Omental fat pad (tissue), 4 donors: Measurements from ENCODE around the gene NOX5. TPM values are rescaled to one million over a fixed set of nuclear protein-coding genes. Genes with fewer than 3 reads are reported as not detected.

ENCODE experiments used
- ATAC-seq: fragments of 150-250 bp; one replicate; pipeline ENCODE4 v1.9.1; 2016; ENCODE audit warnings: mild to moderate bottlenecking, moderate library complexity; ENCODE audit not compliant: low FRiP score
- DNase-seq: peaks from one replicate; pipeline ENCODE4 v3.0.0-alpha.2; 2019; ENCODE audit warnings: low spot score
- CTCF ChIP-seq, 3 donors: fragments of 450-650 bp; IDR thresholded peaks; one replicate each; pipeline ENCODE4 v1.5.1; 2016 to 2017; ENCODE audit warnings: antibody characterized with exemption in 3 of 3, mild to moderate bottlenecking in 3 of 3, moderate library complexity in 2 of 3
- total RNA-seq, 4 donors: library from RNA; depleted of rRNA; stranded (reverse); fragments of >200 nt; gene quantifications; one replicate each; pipeline ENCODE4 v1.1.0, GENCODE V29; 2016

The NOX5 gene
- total RNA-seq, 4 donors from 2014 or later, result 0.28 to 0.56 (median 0.42) TPM

GRCh38 chr15:69069996-69070395, 55.5 kb downstream of the NOX5 start:
- no peak for ATAC-seq
- no peak for TF ChIP-seq CTCF (IDR thresholded peaks at IDR 0.05)
- no peak for DNase-seq

- no peak for DNase-seq
- ATAC-seq, result no peak
- TF ChIP-seq CTCF (IDR thresholded peaks at IDR 0.05), result no peak
Measured at GRCh38 chr15:69070396-69070795, 55.9 kb downstream of the NOX5 start.

- ATAC-seq (no peak), DNase-seq (no peak)
- no peak for TF ChIP-seq CTCF (IDR thresholded peaks at IDR 0.05)
Measured at GRCh38 chr15:69071260-69071659, 56.8 kb downstream of the NOX5 start.

GRCh38 chr15:69072906-69073305, 58.4 kb downstream of the NOX5 start:
- ATAC-seq (no peak), DNase-seq (no peak)
- no peak for TF ChIP-seq CTCF (IDR thresholded peaks at IDR 0.05)

- no peak for TF ChIP-seq CTCF (IDR thresholded peaks at IDR 0.05)
- DNase-seq, result no peak
- ATAC-seq, result peak; percentile 82
Measured at GRCh38 chr15:69074001-69074842, 59.7 kb downstream of the NOX5 start.

- no peak for ATAC-seq
- no peak for DNase-seq
- TF ChIP-seq CTCF (IDR thresholded peaks at IDR 0.05), result no peak
Measured at GRCh38 chr15:69074843-69075224, 60.3 kb downstream of the NOX5 start.

- TF ChIP-seq CTCF (IDR thresholded peaks at IDR 0.05), result no peak
- ATAC-seq (no peak), DNase-seq (no peak)
Measured at GRCh38 chr15:69075440-69075839, 60.9 kb downstream of the NOX5 start.
